HepG2 (cell line): Measurements from ENCODE around the gene PDGFB. TPM values are rescaled to one million over a fixed set of nuclear protein-coding genes. Genes with fewer than 3 reads are reported as not detected.

Experiments
- CSRNP1 ChIP-seq: sonication (generic); formaldehyde crosslinking; IDR thresholded peaks from 2 replicates; pipeline ENCODE4 v1.8.1; 2023; ENCODE audit warnings: mild to moderate bottlenecking, missing genetic modification reagents
- HMGA1 ChIP-seq: sonication (generic); formaldehyde crosslinking; conservative IDR thresholded peaks from 2 replicates; pipeline ENCODE4 v1.4.0; 2020; ENCODE audit warnings: missing genetic modification reagents
- IRF2 ChIP-seq: IDR thresholded peaks from 2 replicates; pipeline ENCODE4 v1.6.1; 2018; ENCODE audit warnings: missing genetic modification reagents, missing compliant biosample characterization
- MYC ChIP-seq: sonication (generic); formaldehyde crosslinking; IDR thresholded peaks from 2 replicates; pipeline ENCODE4 v1.9.0; 2021; ENCODE audit warnings: missing genetic modification reagents, borderline replicate concordance
- NPAS2 ChIP-seq: sonication (generic); formaldehyde crosslinking; IDR thresholded peaks from 2 replicates; pipeline ENCODE4 v1.8.0; 2022; ENCODE audit warnings: mild to moderate bottlenecking, missing genetic modification reagents, borderline replicate concordance
- RFX3 ChIP-seq: IDR thresholded peaks from 2 replicates; pipeline ENCODE4 v1.6.1; 2016; ENCODE audit warnings: missing biosample characterization, missing genetic modification reagents
- SIN3A ChIP-seq: IDR thresholded peaks from 2 replicates; pipeline ENCODE4 v1.6.1; 2011; ENCODE audit warnings: low read depth, mild to moderate bottlenecking, control low read depth, low read length, borderline replicate concordance
- SIN3B ChIP-seq: fragments of 150-350 bp; IDR thresholded peaks from 2 replicates; pipeline ENCODE4 v1.6.1; 2014; ENCODE audit warnings: low read length
- TMF1 ChIP-seq: sonication (generic); formaldehyde crosslinking; IDR thresholded peaks from 2 replicates; pipeline ENCODE4 v1.8.1; 2022; ENCODE audit warnings: low read depth, missing genetic modification reagents
- U2AF1 ChIP-seq: fragments of 200-400 bp; formaldehyde crosslinking; optimal IDR thresholded peaks from 2 replicates; pipeline ENCODE3; 2017; ENCODE audit warnings: mild to moderate bottlenecking, low read depth, low read length
- ZBTB40 ChIP-seq, 2 experiments: fragments of 450-650 bp in 1 of 2; sonication (generic) in 1 of 2; formaldehyde crosslinking in 1 of 2; IDR thresholded peaks; 2 replicates each; pipeline versions ENCODE4 v1.6.1 to v1.8.0; 2016 to 2022; ENCODE audit warnings: antibody characterized with exemption in 1 of 2, mild to moderate bottlenecking in 1 of 2, missing genetic modification reagents in 1 of 2
- polyA plus RNA-seq, 8 experiments: library from polyadenylated mRNA; depleted of rRNA in 3 of 8; stranded (reverse) in 7 of 8; unstranded in 1 of 8; fragments of >200 nt; fragmentation: Illumina TruSeq in 4 of 8; extraction: Trizol in 4 of 8; gene quantifications; 2 replicates each; pipeline versions ENCODE4 v1.2.1 to v1.2.3, GENCODE V29; 2011 to 2016; ENCODE audit warnings: low read depth in 4 of 8, missing spikeins in 1 of 8, mixed read lengths in 1 of 8; ENCODE audit not compliant: insufficient read depth in 1 of 8
- total RNA-seq, 5 experiments: library from RNA; depleted of rRNA; stranded (reverse); fragments of >200 nt; fragmentation: Illumina TruSeq; extraction: Trizol; gene quantifications; 2 replicates each; pipeline ENCODE4 v1.2.3, GENCODE V29; 2016; ENCODE audit warnings: low read depth in 1 of 5
- TF ChIP-seq, protein P1 (sequence below): sonication (generic); formaldehyde crosslinking; IDR thresholded peaks from 2 replicates; pipeline ENCODE4 v1.5.1; 2020; ENCODE audit warnings: missing genetic modification reagents, mild to moderate bottlenecking, borderline replicate concordance
- TF ChIP-seq, protein P2 (sequence below): sonication (generic); formaldehyde crosslinking; IDR thresholded peaks from 2 replicates; pipeline ENCODE4 v1.4.0; 2020; ENCODE audit warnings: missing genetic modification reagents

Gene PDGFB
- total and polyA plus RNA-seq, 2 of the 13 experiments (the other 11 are each of a cell fraction or from before 2014, with no cell fraction given): 1.4 to 10.1 TPM

DNA sequence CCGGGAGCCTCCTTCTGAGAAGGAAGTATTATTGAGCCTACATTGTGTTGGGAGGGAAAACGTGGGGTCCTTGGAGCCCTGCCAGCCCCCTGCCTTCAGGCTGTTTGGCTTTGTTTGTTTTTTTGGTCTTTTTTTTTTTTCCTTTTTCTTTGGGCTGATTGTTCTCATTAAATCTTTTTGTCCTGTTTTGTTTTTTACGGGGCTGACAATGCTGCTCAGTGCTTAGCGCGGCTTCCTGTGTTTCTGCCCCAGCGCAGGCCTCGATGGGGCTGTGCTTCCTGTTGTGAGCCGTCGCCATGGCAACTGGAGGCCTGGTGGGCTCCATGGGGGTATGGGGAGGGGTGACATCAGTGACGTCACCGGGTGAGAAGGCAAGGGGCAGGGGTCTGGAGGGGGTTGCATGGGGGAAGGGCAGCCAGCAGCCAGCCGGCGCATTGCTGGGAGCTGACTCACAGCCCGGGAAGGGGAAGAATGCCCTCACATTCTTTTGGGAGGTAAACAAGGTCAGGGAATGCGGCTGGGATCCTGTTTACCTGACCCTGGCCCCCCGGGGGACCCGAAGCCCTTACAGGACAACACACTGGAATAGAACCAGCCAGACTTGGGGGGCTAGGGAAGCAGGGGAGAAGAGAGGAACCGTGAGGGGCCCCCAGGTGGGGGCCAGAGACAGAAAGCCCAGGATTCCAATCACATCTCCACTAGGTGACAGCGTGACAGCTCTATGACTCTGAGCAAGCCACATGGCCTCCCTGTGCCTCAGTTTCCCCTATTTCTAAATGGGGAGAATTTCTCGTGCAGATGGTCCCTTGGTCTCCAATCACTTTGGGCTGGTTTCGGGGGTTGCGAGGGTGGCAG is 70.1 kb downstream of the PDGFB start (continued):
- TF ChIP-seq HMGA1 (CRISPR knock-in tag): no peak
- TF ChIP-seq, protein P1, sequence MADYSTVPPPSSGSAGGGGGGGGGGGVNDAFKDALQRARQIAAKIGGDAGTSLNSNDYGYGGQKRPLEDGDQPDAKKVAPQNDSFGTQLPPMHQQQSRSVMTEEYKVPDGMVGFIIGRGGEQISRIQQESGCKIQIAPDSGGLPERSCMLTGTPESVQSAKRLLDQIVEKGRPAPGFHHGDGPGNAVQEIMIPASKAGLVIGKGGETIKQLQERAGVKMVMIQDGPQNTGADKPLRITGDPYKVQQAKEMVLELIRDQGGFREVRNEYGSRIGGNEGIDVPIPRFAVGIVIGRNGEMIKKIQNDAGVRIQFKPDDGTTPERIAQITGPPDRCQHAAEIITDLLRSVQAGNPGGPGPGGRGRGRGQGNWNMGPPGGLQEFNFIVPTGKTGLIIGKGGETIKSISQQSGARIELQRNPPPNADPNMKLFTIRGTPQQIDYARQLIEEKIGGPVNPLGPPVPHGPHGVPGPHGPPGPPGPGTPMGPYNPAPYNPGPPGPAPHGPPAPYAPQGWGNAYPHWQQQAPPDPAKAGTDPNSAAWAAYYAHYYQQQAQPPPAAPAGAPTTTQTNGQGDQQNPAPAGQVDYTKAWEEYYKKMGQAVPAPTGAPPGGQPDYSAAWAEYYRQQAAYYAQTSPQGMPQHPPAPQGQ: no peak
- peak; percentile 86; the same call in 1 of the 2 replicates for TF ChIP-seq SIN3A
- no peak for TF ChIP-seq NPAS2 (CRISPR knock-in tag)
- no peak for TF ChIP-seq SIN3B
- peak; percentile 48 for TF ChIP-seq MYC
- peak; percentile 87 for TF ChIP-seq IRF2 (CRISPR knock-in tag)
- no peak for TF ChIP-seq TMF1 (CRISPR knock-in tag)
- no peak for TF ChIP-seq U2AF1
- TF ChIP-seq RFX3 (CRISPR knock-in tag): peak; percentile 96
- TF ChIP-seq ZBTB40 (IDR thresholded peaks at IDR 0.05): no peak
- peak; percentile 17; the same call in 1 of the 2 replicates for TF ChIP-seq ZBTB40 (CRISPR knock-in tag; IDR thresholded peaks at IDR 0.05)
- TF ChIP-seq, protein P2, sequence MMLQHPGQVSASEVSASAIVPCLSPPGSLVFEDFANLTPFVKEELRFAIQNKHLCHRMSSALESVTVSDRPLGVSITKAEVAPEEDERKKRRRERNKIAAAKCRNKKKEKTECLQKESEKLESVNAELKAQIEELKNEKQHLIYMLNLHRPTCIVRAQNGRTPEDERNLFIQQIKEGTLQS (CRISPR knock-in tag): peak; percentile 99
- no peak; the same call in 1 of the 2 replicates for TF ChIP-seq CSRNP1 (CRISPR knock-in tag)
